H54 (cell line): ENCODE data around the gene MIEF1.

Experiments
- DNase-seq: peaks from one replicate; pipeline ENCODE4 v3.0.0; 2011; ENCODE audit warnings: low spot score, mixed read lengths; ENCODE audit not compliant: insufficient read length
- FAIRE-seq: peaks from 3 replicates; lab custom pipeline; 2011; peaks lifted over from hg19 to GRCh38; lab: Jason Lieb, UNC
- POLR2A ChIP-seq: IDR thresholded peaks from 2 replicates; pipeline ENCODE4 v1.6.1; 2011; ENCODE audit warnings: low read depth, mild to moderate bottlenecking, low read length

Gene MIEF1

GRCh38 chr22:39532215-39533073 lies 30.4 kb downstream of the MIEF1 start, which contains the start of gene RPS19BP1:
TSS of gene RPS19BP1 (minus strand) at chr22:39532748. CDS start at chr22:39532738, 10 bp downstream.
- FAIRE-seq: peak; percentile 65
- DNase-seq: peak; percentile 84
- peak; percentile 81 for TF ChIP-seq POLR2A

DNA sequence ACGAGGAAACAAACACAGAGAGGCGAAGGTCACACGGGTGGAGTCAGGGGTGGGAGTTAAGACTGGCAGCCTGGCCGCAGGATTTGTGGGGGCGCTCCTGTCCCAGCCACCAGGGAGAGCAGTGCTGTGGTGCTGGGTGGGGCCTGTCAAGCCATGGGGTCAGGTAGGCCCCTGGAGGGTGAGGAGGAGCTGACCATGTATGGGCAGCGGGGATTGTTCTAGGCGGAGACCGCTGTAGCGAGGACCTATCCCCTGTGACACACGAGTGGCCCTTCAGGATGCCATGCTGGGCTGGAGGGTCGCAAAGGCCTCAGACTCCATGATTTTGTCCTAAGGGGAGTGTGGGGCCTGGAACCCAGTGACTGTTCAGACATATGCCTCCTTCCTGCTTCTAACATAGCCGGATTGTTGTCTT lies 32.0 kb downstream of the MIEF1 start:
- FAIRE-seq (no peak), DNase-seq (no peak)
- no peak for TF ChIP-seq POLR2A

GRCh38 chr22:39534591-39535356 lies 32.7 kb downstream of the MIEF1 start:
- no peak for TF ChIP-seq POLR2A
- peak; percentile 63 for DNase-seq
- FAIRE-seq: no peak

DNA sequence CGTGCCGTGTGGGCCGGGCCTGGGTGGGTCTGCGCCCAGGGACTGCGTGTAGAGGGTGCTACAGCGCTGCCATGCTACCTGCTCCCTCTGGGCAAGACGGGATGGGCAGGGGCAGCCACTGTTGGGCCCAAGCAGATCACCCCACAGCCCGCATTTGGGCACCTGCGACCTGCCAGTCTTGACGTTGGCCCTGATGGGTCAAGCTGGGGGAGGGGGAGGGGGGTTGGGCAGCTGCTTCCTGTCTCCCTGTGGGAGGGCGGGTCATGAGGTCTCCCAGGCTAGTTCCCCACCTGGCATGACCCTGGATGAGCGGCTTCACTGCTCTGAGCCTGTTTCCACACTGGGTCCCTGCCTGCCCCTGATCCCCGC lies 33.3 kb downstream of the MIEF1 start:
- no peak for TF ChIP-seq POLR2A
- DNase-seq: no peak
- no peak for FAIRE-seq

DNA sequence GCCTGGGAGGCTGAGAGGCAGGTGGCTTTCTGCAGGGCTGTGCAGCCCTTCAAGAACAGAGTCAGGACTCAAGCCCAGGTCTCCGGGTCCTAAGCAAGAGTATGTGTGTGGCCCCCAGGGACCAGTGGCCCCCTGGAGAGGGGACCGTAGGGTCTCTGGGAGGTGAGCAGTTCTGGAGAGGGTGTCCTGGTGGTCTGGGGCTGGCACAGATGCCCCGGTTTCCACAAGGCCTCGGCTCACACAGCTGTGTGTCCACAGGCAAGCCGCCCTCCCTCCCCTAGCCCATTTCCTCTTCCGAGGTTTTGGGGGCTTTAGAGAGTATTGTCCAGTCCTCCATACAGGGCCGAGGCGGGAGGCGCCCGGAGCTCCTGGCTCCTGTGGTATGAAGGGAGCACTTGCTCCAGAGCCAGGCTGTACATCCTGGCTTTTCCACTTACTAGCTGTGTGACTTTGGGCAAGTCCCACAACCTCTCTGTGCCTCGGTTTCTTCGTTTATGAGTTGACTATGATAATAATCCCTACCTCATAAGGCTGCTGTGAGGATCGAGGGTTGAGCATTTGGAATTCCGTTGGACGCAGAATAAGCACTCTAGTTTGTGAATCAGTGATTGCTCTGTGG lies 33.9 kb downstream of the MIEF1 start:
- TF ChIP-seq POLR2A: no peak
- DNase-seq: no peak
- FAIRE-seq: no peak

- DNase-seq (no peak), FAIRE-seq (no peak)
- no peak for TF ChIP-seq POLR2A
These were observed 34.6 kb downstream of the MIEF1 start for GRCh38 chr22:39536711-39537110.

- no peak for TF ChIP-seq POLR2A
- no peak for DNase-seq
These were observed 35.9 kb downstream of the MIEF1 start for GRCh38 chr22:39537975-39538374.

DNA sequence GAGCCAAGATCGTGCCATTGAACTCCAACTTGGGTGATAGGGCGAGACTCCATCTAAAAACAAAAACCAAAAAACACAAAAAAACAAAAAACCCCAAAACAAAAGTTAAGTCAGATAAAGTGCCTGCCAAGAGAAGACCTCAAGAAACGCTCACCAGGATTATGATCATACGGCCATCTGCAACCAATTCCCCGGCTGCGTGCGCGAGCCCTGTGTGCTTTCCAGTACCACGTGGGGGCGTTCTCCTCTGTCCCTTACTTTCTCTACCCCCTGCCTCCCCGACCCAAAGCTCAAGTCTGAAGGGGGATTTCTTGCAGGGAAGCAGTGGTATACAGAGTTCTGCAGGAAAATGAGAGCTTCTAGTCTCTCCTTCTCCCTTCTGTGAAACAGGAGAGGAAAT lies 41.0 kb downstream of the MIEF1 start:
- FAIRE-seq (no peak), DNase-seq (no peak)
- no peak for TF ChIP-seq POLR2A

More at GRCh38 chr22:39537975-39538374, 35.9 kb downstream of the MIEF1 start:
- FAIRE-seq: no peak

GRCh38 chr22:39545386-39546365 lies 43.6 kb downstream of the MIEF1 start:
- no peak for TF ChIP-seq POLR2A
- no peak for DNase-seq
- no peak for FAIRE-seq

GRCh38 chr22:39546889-39547586 lies 44.9 kb downstream of the MIEF1 start:
- no peak for FAIRE-seq
- no peak for TF ChIP-seq POLR2A
- DNase-seq: no peak

DNA sequence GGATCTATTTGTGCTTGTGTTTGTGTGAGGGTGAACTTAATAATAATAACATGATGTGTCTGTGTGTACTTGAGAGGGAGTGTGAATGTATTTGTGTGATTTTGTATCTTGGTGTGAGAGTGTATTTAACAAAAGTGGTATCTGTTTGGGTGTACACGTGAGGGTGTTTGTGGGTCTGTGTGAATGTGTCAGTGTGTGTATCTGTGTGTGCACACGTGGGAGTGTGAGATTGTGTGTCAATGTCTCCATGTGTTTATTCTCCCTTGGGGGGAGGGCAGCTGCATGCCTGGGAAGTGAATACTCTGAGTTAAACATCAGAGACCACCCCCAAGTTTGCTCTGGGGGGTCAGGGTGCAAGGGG lies 45.5 kb downstream of the MIEF1 start:
- no peak for TF ChIP-seq POLR2A
- no peak for DNase-seq
- no peak for FAIRE-seq

DNA sequence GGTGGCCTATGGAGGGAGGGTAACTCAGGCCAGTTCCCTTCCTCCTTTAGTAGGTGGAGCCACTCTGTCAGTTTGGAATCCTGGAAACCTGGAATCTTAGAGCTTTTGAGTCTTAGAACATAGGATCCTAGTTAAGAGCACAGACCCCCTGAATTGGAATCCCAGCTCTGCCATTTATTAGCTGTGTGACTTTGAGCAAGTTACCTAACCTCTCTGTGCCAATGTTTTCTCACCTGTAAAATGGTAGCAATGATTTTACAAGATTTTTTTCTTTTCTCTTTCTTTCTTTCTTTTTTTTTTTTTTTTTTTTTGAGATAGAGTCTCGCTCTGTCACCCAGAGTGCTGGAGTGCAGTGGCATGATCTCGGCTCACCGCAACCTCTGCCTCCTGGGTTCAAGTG lies 51.3 kb downstream of the MIEF1 start:
- TF ChIP-seq POLR2A: no peak
- no peak for FAIRE-seq

GRCh38 chr22:39554151-39554550 lies 52.1 kb downstream of the MIEF1 start:
- DNase-seq: no peak
- TF ChIP-seq POLR2A: no peak
- FAIRE-seq: no peak

More for the DNA sequence above, 51.3 kb downstream of the MIEF1 start:
- DNase-seq: no peak
